WERI-Rb-1 (cell line): ENCODE results near the gene MBD5.

ENCODE experiments used
- DNase-seq: peaks from one replicate; pipeline ENCODE4 v3.0.0-alpha.2; 2020
- H3K27ac ChIP-seq: fragments of 250-450 bp; sonication (Bioruptor Pico); 2 replicates; pipeline ENCODE4 v1.5.1; 2020; ENCODE audit warnings: mild to moderate bottlenecking, moderate library complexity
- H3K27me3 ChIP-seq: fragments of 250-450 bp; sonication (Bioruptor Pico); 2 replicates; pipeline ENCODE4 v1.5.1; 2021; ENCODE audit warnings: mild to moderate bottlenecking, low read depth, moderate library complexity; ENCODE audit not compliant: insufficient read depth, severe bottlenecking
- H3K36me3 ChIP-seq: fragments of 250-450 bp; sonication (Bioruptor Pico); 2 replicates; pipeline ENCODE4 v1.5.1; 2020; ENCODE audit warnings: mild to moderate bottlenecking, moderate library complexity
- H3K4me3 ChIP-seq: 2 replicates; pipeline ENCODE4 v1.5.1; 2011; ENCODE audit warnings: low read depth, mild to moderate bottlenecking, control low read depth, low read length
- H3K9me3 ChIP-seq: fragments of 250-450 bp; sonication (Bioruptor Pico); 2 replicates; pipeline ENCODE4 v1.5.1; 2021; ENCODE audit warnings: mild to moderate bottlenecking, moderate library complexity; ENCODE audit not compliant: severe bottlenecking
- TF ChIP-seq, protein P1 (sequence below): IDR thresholded peaks from 2 replicates; pipeline ENCODE4 v1.5.1; 2011; ENCODE audit warnings: low read depth, mild to moderate bottlenecking, control low read depth, inconsistent platforms, low read length

Gene MBD5

DNA sequence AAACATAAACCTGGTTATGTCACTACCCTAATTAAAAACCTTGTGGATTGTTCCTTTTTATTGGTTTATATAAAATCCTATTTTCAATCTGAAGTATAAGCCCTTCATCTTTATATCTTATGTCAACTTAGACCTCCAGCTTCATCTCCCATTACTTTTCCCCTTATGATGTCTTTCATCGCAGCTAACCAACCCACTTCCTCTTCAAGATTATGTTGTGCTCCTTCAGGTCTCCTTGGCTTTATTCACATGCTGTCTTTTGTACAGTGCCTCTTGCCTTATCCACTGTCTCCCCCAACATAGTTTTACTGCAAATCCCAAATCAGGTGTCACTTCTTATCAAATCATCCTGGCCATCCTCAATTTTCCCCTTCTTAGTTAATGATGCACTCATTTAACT is 25.9 kb downstream of the MBD5 start:
- H3K36me3 ChIP-seq: no peaks in the 10 kb centered on the region
- H3K4me3 ChIP-seq: no peak overlapping the region
- H3K9me3 ChIP-seq: no peaks in the 10 kb centered on the region
- TF ChIP-seq, protein P1, sequence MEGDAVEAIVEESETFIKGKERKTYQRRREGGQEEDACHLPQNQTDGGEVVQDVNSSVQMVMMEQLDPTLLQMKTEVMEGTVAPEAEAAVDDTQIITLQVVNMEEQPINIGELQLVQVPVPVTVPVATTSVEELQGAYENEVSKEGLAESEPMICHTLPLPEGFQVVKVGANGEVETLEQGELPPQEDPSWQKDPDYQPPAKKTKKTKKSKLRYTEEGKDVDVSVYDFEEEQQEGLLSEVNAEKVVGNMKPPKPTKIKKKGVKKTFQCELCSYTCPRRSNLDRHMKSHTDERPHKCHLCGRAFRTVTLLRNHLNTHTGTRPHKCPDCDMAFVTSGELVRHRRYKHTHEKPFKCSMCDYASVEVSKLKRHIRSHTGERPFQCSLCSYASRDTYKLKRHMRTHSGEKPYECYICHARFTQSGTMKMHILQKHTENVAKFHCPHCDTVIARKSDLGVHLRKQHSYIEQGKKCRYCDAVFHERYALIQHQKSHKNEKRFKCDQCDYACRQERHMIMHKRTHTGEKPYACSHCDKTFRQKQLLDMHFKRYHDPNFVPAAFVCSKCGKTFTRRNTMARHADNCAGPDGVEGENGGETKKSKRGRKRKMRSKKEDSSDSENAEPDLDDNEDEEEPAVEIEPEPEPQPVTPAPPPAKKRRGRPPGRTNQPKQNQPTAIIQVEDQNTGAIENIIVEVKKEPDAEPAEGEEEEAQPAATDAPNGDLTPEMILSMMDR: no peak
- no peaks in the 10 kb centered on the region for H3K27me3 ChIP-seq
- no peak overlapping the region for H3K27ac ChIP-seq
- DNase-seq: no peak

DNA sequence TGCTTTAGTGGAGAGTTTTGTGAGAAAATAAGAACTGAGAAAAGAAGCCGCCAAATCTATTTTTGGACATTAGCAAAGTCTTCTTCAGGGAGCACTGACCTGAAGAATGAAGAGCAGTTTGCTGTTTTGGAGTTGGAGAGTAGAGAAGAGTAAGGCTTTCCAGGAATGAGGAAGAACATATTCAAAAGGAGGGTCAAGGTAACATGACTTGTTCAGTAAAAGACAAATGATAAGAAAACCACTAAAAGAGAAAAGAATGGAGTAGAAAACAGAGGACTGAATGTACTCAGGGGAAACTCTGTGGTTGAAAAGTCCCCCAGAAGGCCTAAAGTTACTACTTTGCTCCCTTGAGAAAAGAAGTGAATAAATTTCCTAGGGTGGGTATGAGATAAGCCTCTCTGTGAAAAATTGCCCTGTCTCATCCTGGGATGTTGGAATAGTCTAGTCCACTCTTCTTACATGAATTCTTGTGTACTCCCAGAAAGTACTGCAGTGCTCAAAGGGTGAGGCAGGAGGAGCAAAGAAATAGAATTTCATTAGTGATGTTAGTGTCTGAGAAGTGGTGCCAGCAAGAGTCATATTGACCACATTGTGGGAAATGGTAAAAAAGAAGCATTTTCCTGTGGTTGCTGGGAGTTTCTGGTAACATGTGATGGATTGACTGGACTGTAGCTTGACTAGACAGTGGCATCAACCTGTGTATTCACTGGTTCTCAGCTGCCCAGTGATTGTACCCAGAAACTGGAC is 27.8 kb downstream of the MBD5 start:
- TF ChIP-seq, protein P1: no peak
- no peak overlapping the region for H3K27ac ChIP-seq

DNA sequence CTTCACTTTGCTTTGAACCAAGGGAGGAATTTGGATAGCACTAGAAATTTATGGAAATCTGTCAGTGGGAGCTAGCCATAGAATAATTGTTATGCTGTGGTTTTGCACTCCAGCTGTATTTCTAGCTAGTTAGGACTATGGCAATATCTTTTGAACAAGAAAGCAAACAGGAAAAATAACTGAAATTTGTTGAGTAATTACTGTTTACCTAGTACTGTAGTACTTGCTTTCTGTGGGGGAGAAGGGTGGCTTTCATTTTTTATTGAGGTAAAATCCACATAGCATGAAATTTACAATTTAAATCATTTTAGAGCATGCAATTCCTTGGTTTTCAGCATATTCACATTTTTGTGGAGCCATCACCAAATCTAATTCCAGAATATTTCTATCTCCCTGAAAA is 28.4 kb downstream of the MBD5 start:
- DNase-seq: no peak
- Histone ChIP-seq H3K36me3 (peaks cover 3% of the 10 kb centered on the region; the same call in 1 of the 2 replicates), H3K9me3 (no peaks in the 10 kb centered on the region), H3K4me3 (no peak overlapping the region), H3K27ac (no peak overlapping the region), H3K27me3 (no peaks in the 10 kb centered on the region)
- TF ChIP-seq, protein P1: no peak

More for the DNA sequence above, 27.8 kb downstream of the MBD5 start:
- H3K9me3 ChIP-seq: no peaks in the 10 kb centered on the region
- H3K36me3 ChIP-seq: no peaks in the 10 kb centered on the region
- H3K4me3 ChIP-seq: no peak overlapping the region
- H3K27me3 ChIP-seq: no peaks in the 10 kb centered on the region
- DNase-seq: no peak

DNA sequence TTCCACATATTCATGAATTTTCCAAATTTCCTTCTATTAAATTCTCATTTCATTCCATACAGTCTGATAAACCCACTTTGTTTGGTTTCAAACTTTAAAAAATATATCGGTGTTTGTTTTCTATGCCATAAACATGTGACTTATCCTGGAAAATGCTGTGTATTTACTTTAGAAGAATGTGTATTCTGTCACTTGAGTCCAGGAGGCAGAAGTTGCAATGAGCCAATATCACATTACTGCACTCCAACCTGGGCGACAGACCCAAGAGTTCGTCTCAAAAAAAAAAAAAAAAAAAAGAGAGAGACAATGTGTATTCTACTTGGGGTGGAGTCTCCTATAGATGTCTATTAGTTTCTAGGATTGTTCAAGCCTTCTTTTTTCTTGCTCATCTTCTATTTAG is 31.8 kb downstream of the MBD5 start:
- DNase-seq: no peak
- H3K4me3 ChIP-seq: no peak overlapping the region
- H3K27me3 ChIP-seq: no peaks in the 10 kb centered on the region
- H3K9me3 ChIP-seq: no peaks in the 10 kb centered on the region
- TF ChIP-seq, protein P1: no peak
- peaks cover 5% of the 10 kb centered on the region; the same call in 1 of the 2 replicates for H3K36me3 ChIP-seq
- H3K27ac ChIP-seq: no peak overlapping the region

DNA sequence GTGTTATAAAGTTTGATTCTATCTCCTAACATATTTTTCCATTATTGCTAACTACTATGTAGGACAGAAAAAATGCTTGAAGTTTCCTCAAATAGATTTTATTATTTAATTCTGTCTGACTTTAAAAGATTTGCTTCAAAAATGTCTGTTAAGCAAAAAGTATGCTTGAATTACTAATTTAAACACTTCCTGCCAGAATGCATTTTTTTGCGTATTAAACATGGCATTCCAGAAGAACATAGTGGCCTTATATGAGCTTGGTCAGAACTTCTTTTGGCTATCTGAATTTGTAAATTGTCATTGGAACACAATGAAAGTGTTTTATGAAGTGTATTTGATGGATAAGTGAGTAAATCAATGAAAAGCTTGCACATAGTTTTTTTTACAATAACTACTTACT is 37.8 kb downstream of the MBD5 start:
- Histone ChIP-seq H3K27ac (no peak overlapping the region), H3K9me3 (no peaks in the 10 kb centered on the region), H3K36me3 (peaks cover 5% of the 10 kb centered on the region; the same call in 1 of the 2 replicates), H3K4me3 (no peak overlapping the region), H3K27me3 (no peaks in the 10 kb centered on the region)
- TF ChIP-seq, protein P1: no peak
- DNase-seq: no peak

DNA sequence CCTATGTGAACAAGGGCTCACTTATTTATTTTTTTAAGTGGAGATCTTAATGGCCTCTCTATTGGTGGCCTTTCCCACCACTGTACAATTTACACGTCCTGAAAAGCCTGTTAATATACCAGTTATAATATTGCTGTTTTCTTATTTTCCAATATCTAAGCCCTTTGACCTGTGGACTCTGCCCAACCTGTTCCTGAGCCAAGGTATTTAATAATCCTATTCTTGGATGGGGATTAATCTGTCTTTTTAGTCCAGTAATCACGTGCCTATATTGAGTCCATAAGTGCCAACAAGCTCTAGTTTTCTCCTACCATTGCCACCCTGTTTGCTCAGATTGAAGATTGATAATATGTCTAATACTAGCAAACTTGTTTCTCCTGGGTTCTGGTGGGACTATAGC is 42.7 kb downstream of the MBD5 start:
- TF ChIP-seq, protein P1: no peak
- Histone ChIP-seq H3K9me3 (no peaks in the 10 kb centered on the region), H3K36me3 (no peaks in the 10 kb centered on the region), H3K27ac (no peak overlapping the region), H3K27me3 (no peaks in the 10 kb centered on the region), H3K4me3 (no peak overlapping the region)
- no peak for DNase-seq
